ENCODE results near the gene NTRK2.

Gene NTRK2

GRCh38 chr9:84875193-84875592 lies 205.7 kb downstream of the NTRK2 start:
- Histone ChIP-seq H2AFZ (ENCODE audit: low read length) (no peak overlapping the region), H3K36me3 (ENCODE audit: insufficient read depth, low read length) (no peaks in the 10 kb centered on the region), H3K4me2 (ENCODE audit: low read length) (no peak overlapping the region), H3K79me2 (ENCODE audit: insufficient read depth, low read length) (no peaks in the 10 kb centered on the region), H3K4me1 (ENCODE audit: insufficient read depth, low read length, severe bottlenecking) (no peaks in the 10 kb centered on the region), H3K9ac (ENCODE audit: low read length) (no peak overlapping the region), H3K4me3 (ENCODE audit: low read depth, low read length, poor library complexity, severe bottlenecking) (no peak overlapping the region), H3F3A (ENCODE audit: insufficient read depth, low read length) (no peaks in the 10 kb centered on the region), H3K9me3 (ENCODE audit: low read length) (no peaks in the 10 kb centered on the region), H4K20me1 (ENCODE audit: insufficient read depth, low read length) (no peaks in the 10 kb centered on the region), H3K9me2 (ENCODE audit: low read depth, low read length) (no peaks in the 10 kb centered on the region), H3K27me3 (ENCODE audit: insufficient read depth, low read length) (no peaks in the 10 kb centered on the region), H3K27ac (ENCODE audit: low read depth, low read length, poor library complexity, severe bottlenecking) (no peak overlapping the region)
- no peak for TF ChIP-seq EZH2 (IDR thresholded peaks at IDR 0.05; ENCODE audit: borderline replicate concordance, low read length)
- TF ChIP-seq CTCF (IDR thresholded peaks at IDR 0.05; ENCODE audit: low read length) = no peak

GRCh38 chr9:84879631-84880030 lies 210.1 kb downstream of the NTRK2 start:
- no peaks in the 10 kb centered on the region for H3K36me3 ChIP-seq (ENCODE audit: insufficient read depth, low read length)
- H3K27me3 ChIP-seq (ENCODE audit: insufficient read depth, low read length) = no peaks in the 10 kb centered on the region
- no peaks in the 10 kb centered on the region for H3K4me1 ChIP-seq (ENCODE audit: insufficient read depth, low read length, severe bottlenecking)
- H3K4me2 ChIP-seq (ENCODE audit: low read length) = no peak overlapping the region
- H3K9me3 ChIP-seq (ENCODE audit: low read length) = no peaks in the 10 kb centered on the region
- H3K79me2 ChIP-seq (ENCODE audit: insufficient read depth, low read length) = no peaks in the 10 kb centered on the region
- no peaks in the 10 kb centered on the region for H4K20me1 ChIP-seq (ENCODE audit: insufficient read depth, low read length)
- no peaks in the 10 kb centered on the region for H3K9me2 ChIP-seq (ENCODE audit: low read depth, low read length)
- H3K27ac ChIP-seq (ENCODE audit: low read depth, low read length, poor library complexity, severe bottlenecking) = no peak overlapping the region
- H3K4me3 ChIP-seq (ENCODE audit: low read depth, low read length, poor library complexity, severe bottlenecking) = no peak overlapping the region
- no peak for TF ChIP-seq EZH2 (IDR thresholded peaks at IDR 0.05; ENCODE audit: borderline replicate concordance, low read length)
- TF ChIP-seq CTCF (IDR thresholded peaks at IDR 0.05; ENCODE audit: low read length) = no peak
- H3F3A ChIP-seq (ENCODE audit: insufficient read depth, low read length) = no peaks in the 10 kb centered on the region
- no peak overlapping the region for H2AFZ ChIP-seq (ENCODE audit: low read length)
- H3K9ac ChIP-seq (ENCODE audit: low read length) = no peak overlapping the region

GRCh38 chr9:84880835-84881234 lies 211.3 kb downstream of the NTRK2 start:
- Histone ChIP-seq H3K27ac (ENCODE audit: low read depth, low read length, poor library complexity, severe bottlenecking) (no peak overlapping the region), H3K9me2 (ENCODE audit: low read depth, low read length) (no peaks in the 10 kb centered on the region), H3K4me2 (ENCODE audit: low read length) (no peak overlapping the region), H3K27me3 (ENCODE audit: insufficient read depth, low read length) (no peaks in the 10 kb centered on the region), H3K36me3 (ENCODE audit: insufficient read depth, low read length) (no peaks in the 10 kb centered on the region), H3K9ac (ENCODE audit: low read length) (no peak overlapping the region), H4K20me1 (ENCODE audit: insufficient read depth, low read length) (no peaks in the 10 kb centered on the region), H3K4me3 (ENCODE audit: low read depth, low read length, poor library complexity, severe bottlenecking) (no peak overlapping the region), H3K79me2 (ENCODE audit: insufficient read depth, low read length) (no peaks in the 10 kb centered on the region), H3K9me3 (ENCODE audit: low read length) (no peaks in the 10 kb centered on the region), H2AFZ (ENCODE audit: low read length) (no peak overlapping the region), H3K4me1 (ENCODE audit: insufficient read depth, low read length, severe bottlenecking) (no peaks in the 10 kb centered on the region), H3F3A (ENCODE audit: insufficient read depth, low read length) (no peaks in the 10 kb centered on the region)
- TF ChIP-seq CTCF (IDR thresholded peaks at IDR 0.05; ENCODE audit: low read length) (no peak), EZH2 (IDR thresholded peaks at IDR 0.05; ENCODE audit: borderline replicate concordance, low read length) (no peak)
